WI38 (cell line): ENCODE results near the gene PGPEP1.
A peak's percentile ranks its signal among the peaks of the same experiment; 100 is the strongest.

Experiments
- H3K4me3 ChIP-seq: 2 replicates; pipeline ENCODE4 v1.5.1; 2011; ENCODE audit warnings: low read depth, mild to moderate bottlenecking, control low read depth, low read length
- CTCF ChIP-seq: IDR thresholded peaks from 2 replicates; pipeline ENCODE4 v1.5.1; 2012; ENCODE audit warnings: low read depth, mild to moderate bottlenecking, control low read depth, low read length

The PGPEP1 gene

GRCh38 chr19:18414504-18415177, 74.2 kb downstream of the PGPEP1 start:
- H3K4me3 ChIP-seq: peak overlapping the region; percentile 24
- TF ChIP-seq CTCF: no peak

GRCh38 chr19:18415178-18415867, 74.9 kb downstream of the PGPEP1 start:
- H3K4me3 ChIP-seq: peak overlapping the region; percentile 24
- no peak for TF ChIP-seq CTCF

GRCh38 chr19:18416778-18417249, 76.4 kb downstream of the PGPEP1 start:
- no peak for TF ChIP-seq CTCF

GRCh38 chr19:18417250-18418028, 77.0 kb downstream of the PGPEP1 start:
- TF ChIP-seq CTCF: no peak
- H3K4me3 ChIP-seq: peak overlapping the region; percentile 50

More at GRCh38 chr19:18416778-18417249, 76.4 kb downstream of the PGPEP1 start:
- H3K4me3 ChIP-seq: peak overlapping the region; percentile 50

- no peak overlapping the region for H3K4me3 ChIP-seq
- TF ChIP-seq CTCF: no peak
These were observed 77.7 kb downstream of the PGPEP1 start for GRCh38 chr19:18418029-18418482.

GRCh38 chr19:18418483-18419194, 78.2 kb downstream of the PGPEP1 start:
- peak overlapping the region; percentile 27; the same call in 1 of the 2 replicates for H3K4me3 ChIP-seq

More at GRCh38 chr19:18418483-18419194, 78.2 kb downstream of the PGPEP1 start:
- TF ChIP-seq CTCF: no peak
